ENCODE data around the gene ATP1A1.

GRCh38 chr1:116424438-116424837 is 51.4 kb downstream of the ATP1A1 start:
- no peak for TF ChIP-seq POLR2A (IDR thresholded peaks at IDR 0.05; ENCODE audit: low read depth, low read length)
- no peak for TF ChIP-seq POLR2AphosphoS5 (IDR thresholded peaks at IDR 0.05; ENCODE audit: low read depth, low read length)
- no peak for TF ChIP-seq TAF1 (IDR thresholded peaks at IDR 0.05; ENCODE audit: low read depth, low read length)
- TF ChIP-seq PAX5 (IDR thresholded peaks at IDR 0.05; ENCODE audit: insufficient read depth, low read length, severe bottlenecking): no peak
- no peak for TF ChIP-seq SPI1 (IDR thresholded peaks at IDR 0.05; ENCODE audit: low read depth, low read length)
